Thymus (tissue), 11 donors: ENCODE measurements around the gene UBE3A. TPM values are rescaled to one million over a fixed set of nuclear protein-coding genes. Genes with fewer than 3 reads are reported as not detected.
"Not testable (repeated sequence)": the region's sequence is repeated elsewhere in the genome, so short reads cannot be mapped to it uniquely, and the experiment has no call there.

Source experiments
- DNase-seq, 9 donors: peaks; one replicate each; pipeline ENCODE4 v3.0.0-alpha.2; 2013; ENCODE audit warnings: low spot score in 9 of 9, low read depth in 6 of 9, missing footprints in 1 of 9
- H3K27ac ChIP-seq, 2 donors: one replicate each; pipeline ENCODE4 v1.5.1; 2013; ENCODE audit warnings: control low read depth in 1 of 2, low read depth in 1 of 2, low read length in 1 of 2, mild to moderate bottlenecking in 1 of 2, moderate library complexity in 1 of 2
- H3K27me3 ChIP-seq, 2 donors: one replicate each; pipeline ENCODE4 v1.5.1; 2013; ENCODE audit warnings: low read length in 1 of 2; ENCODE audit not compliant: control insufficient read depth in 2 of 2, insufficient read depth in 1 of 2
- H3K36me3 ChIP-seq, 2 donors: one replicate each; pipeline ENCODE4 v1.5.1; 2013; ENCODE audit warnings: low read length in 1 of 2, mild to moderate bottlenecking in 1 of 2, moderate library complexity in 1 of 2; ENCODE audit not compliant: control insufficient read depth in 2 of 2, insufficient read depth in 2 of 2
- H3K4me1 ChIP-seq, 2 donors: one replicate each; pipeline ENCODE4 v1.5.1; 2013; ENCODE audit warnings: low read length in 2 of 2; ENCODE audit not compliant: control insufficient read depth in 2 of 2, insufficient read depth in 2 of 2
- H3K4me3 ChIP-seq, 2 donors: one replicate each; pipeline ENCODE4 v1.5.1; 2013; ENCODE audit warnings: low read length in 2 of 2, control low read depth in 1 of 2, mild to moderate bottlenecking in 1 of 2
- H3K9me3 ChIP-seq, 2 donors: one replicate each; pipeline ENCODE4 v1.5.1; 2013; ENCODE audit warnings: low read length in 1 of 2, mild to moderate bottlenecking in 1 of 2; ENCODE audit not compliant: control insufficient read depth in 2 of 2, insufficient read depth in 1 of 2
- WGBS: extraction: QIAGEN DNeasy Blood & Tissue Kit; methylation state at CpG from one replicate; pipeline ENCODE4 v1.1.7; 2013; 5-methylcytosine and 5-hydroxymethylcytosine counted together
- polyA plus RNA-seq: library from polyadenylated mRNA; stranded (reverse); fragments of 200-250 nt; gene quantifications from one replicate; pipeline ENCODE4 v1.2.3, GENCODE V29; 2013
- total RNA-seq: library from RNA; stranded (reverse); fragments of 120-200 nt; gene quantifications from one replicate; pipeline ENCODE4 v1.2.4, GENCODE V29; 2013
- donor health status: healthy.

Gene UBE3A
- total and polyA plus RNA-seq, 2 donors, result 34.7 to 80.2 TPM

GRCh38 chr15:25469377-25469776, 30.6 kb upstream of the UBE3A start:
- H3K27ac ChIP-seq, result no peak overlapping the region
- H3K27me3 ChIP-seq, result no peaks in the 10 kb centered on the region
- no peaks in the 10 kb centered on the region for H3K36me3 ChIP-seq
- no peak overlapping the region for H3K4me3 ChIP-seq
- H3K9me3 ChIP-seq, result peaks cover 0 to 1% of the 10 kb centered on the region in 2 donors
- 93% methylated on average over 1 of the region's 1 CpG for WGBS
- H3K4me1 ChIP-seq, result no peaks in the 10 kb centered on the region
- no peak for DNase-seq

GRCh38 chr15:25468611-25469010, 29.8 kb upstream of the UBE3A start:
- H3K4me1 ChIP-seq, result no peaks in the 10 kb centered on the region
- no peaks in the 10 kb centered on the region for H3K36me3 ChIP-seq
- H3K27ac ChIP-seq, result no peak overlapping the region
- 97% methylated on average over 10 of the region's 10 CpGs for WGBS
- DNase-seq, result no peak
- H3K9me3 ChIP-seq, result peaks cover 0 to 1% of the 10 kb centered on the region in 2 donors
- no peak overlapping the region for H3K4me3 ChIP-seq
- H3K27me3 ChIP-seq, result no peaks in the 10 kb centered on the region

- no peaks in the 10 kb centered on the region for H3K27me3 ChIP-seq
- WGBS, result 98% methylated on average over 1 of the region's 1 CpG
- no peak overlapping the region for H3K4me3 ChIP-seq
- no peaks in the 10 kb centered on the region for H3K36me3 ChIP-seq
- DNase-seq, result peak in 1 of 9 donors; percentile 11
- peaks cover 0 to 1% of the 10 kb centered on the region in 2 donors for H3K9me3 ChIP-seq
- H3K4me1 ChIP-seq, result no peaks in the 10 kb centered on the region
- no peak overlapping the region for H3K27ac ChIP-seq
Observed at GRCh38 chr15:25465835-25466234, 27.0 kb upstream of the UBE3A start.

GRCh38 chr15:25464784-25465183, 26.0 kb upstream of the UBE3A start:
- WGBS, result 52% methylated on average over 2 of the region's 2 CpGs
- peak in 1 of 9 donors; percentile 17 for DNase-seq
- H3K27me3 ChIP-seq, result no peaks in the 10 kb centered on the region

GRCh38 chr15:25464383-25464782, 25.6 kb upstream of the UBE3A start:
- Histone ChIP-seq H3K4me1 (no peaks in the 10 kb centered on the region), H3K27ac (no peak overlapping the region), H3K36me3 (no peaks in the 10 kb centered on the region), H3K27me3 (no peaks in the 10 kb centered on the region), H3K4me3 (no peak overlapping the region), H3K9me3 (peaks cover 0 to 1% of the 10 kb centered on the region in 2 donors)
- no peak for DNase-seq
- WGBS, result 0% methylated on average over 1 of the region's 1 CpG

More at GRCh38 chr15:25464784-25465183, 26.0 kb upstream of the UBE3A start:
- Histone ChIP-seq H3K9me3 (peaks cover 0 to 1% of the 10 kb centered on the region in 2 donors), H3K27ac (no peak overlapping the region), H3K36me3 (no peaks in the 10 kb centered on the region), H3K4me1 (no peaks in the 10 kb centered on the region), H3K4me3 (no peak overlapping the region)

- Histone ChIP-seq H3K4me1 (no peaks in the 10 kb centered on the region), H3K27me3 (no peaks in the 10 kb centered on the region), H3K27ac (no peak overlapping the region), H3K9me3 (no peaks in the 10 kb centered on the region), H3K36me3 (no peaks in the 10 kb centered on the region), H3K4me3 (no peak overlapping the region)
- WGBS, result 94% methylated on average over 3 of the region's 3 CpGs
- DNase-seq, result no peak
Observed at GRCh38 chr15:25456196-25456595, 17.4 kb upstream of the UBE3A start.

- no peak for DNase-seq
- WGBS, result 93% methylated on average over 3 of the region's 3 CpGs
- H3K9me3 ChIP-seq, result no peaks in the 10 kb centered on the region
- H3K4me3 ChIP-seq, result no peak overlapping the region
- H3K36me3 ChIP-seq, result no peaks in the 10 kb centered on the region
- no peak overlapping the region for H3K27ac ChIP-seq
- no peaks in the 10 kb centered on the region for H3K27me3 ChIP-seq
- H3K4me1 ChIP-seq, result no peaks in the 10 kb centered on the region
Observed at GRCh38 chr15:25455226-25455625, 16.4 kb upstream of the UBE3A start.

- no peaks in the 10 kb centered on the region for H3K4me1 ChIP-seq
- no peak for DNase-seq
- no peaks in the 10 kb centered on the region for H3K27me3 ChIP-seq
- H3K36me3 ChIP-seq, result no peaks in the 10 kb centered on the region
- H3K9me3 ChIP-seq, result no peaks in the 10 kb centered on the region
- H3K27ac ChIP-seq, result no peak overlapping the region
- WGBS, result 91% methylated on average over 2 of the region's 2 CpGs
- no peak overlapping the region for H3K4me3 ChIP-seq
Observed at GRCh38 chr15:25454771-25455170, 15.9 kb upstream of the UBE3A start.

GRCh38 chr15:25453246-25453645, 14.4 kb upstream of the UBE3A start:
- H3K27ac ChIP-seq, H3K9me3 ChIP-seq, H3K4me3 ChIP-seq, DNase-seq, H3K27me3 ChIP-seq, H3K4me1 ChIP-seq, H3K36me3 ChIP-seq: not testable (repeated sequence)
- 85% methylated on average over 5 of the region's 5 CpGs for WGBS

- no peaks in the 10 kb centered on the region for H3K9me3 ChIP-seq
- no peaks in the 10 kb centered on the region for H3K36me3 ChIP-seq
- no peak overlapping the region for H3K27ac ChIP-seq
- no peak overlapping the region for H3K4me3 ChIP-seq
- WGBS, result 96% methylated on average over 1 of the region's 1 CpG
- DNase-seq, result no peak
- H3K27me3 ChIP-seq, result no peaks in the 10 kb centered on the region
- no peaks in the 10 kb centered on the region for H3K4me1 ChIP-seq
Observed at GRCh38 chr15:25451501-25451900, 12.7 kb upstream of the UBE3A start.
